Measurements from ENCODE around the gene AGBL4.

Gene AGBL4

DNA sequence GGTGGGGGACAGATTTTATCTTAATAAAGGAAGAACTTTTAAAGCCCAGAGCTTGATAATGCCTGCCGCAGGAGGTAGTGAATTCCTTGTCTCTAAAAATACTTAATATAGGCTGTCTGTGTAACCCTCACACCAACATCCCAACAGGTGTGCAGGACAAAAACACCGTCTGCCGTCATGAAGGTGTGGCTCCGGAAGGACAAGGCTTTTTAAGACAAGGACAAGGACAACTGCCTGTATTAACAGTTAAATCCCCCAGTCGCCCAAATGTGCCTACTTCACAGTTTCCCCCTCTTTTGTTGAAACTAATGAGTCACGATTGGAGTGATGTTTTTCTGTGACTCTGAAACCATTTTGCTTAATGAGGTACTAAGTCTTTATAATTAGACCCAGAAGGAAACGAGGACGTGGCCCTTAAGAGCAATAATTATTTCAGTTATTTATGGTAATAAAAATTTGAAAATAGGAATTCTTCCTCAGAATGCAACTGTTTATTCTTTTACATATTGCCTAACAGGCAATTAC lies 1524.5 kb downstream of the AGBL4 start:
- no peak for TF ChIP-seq SNAI2 (CRISPR knock-in tag; IDR thresholded peaks at IDR 0.05)
- TF ChIP-seq, protein P1, sequence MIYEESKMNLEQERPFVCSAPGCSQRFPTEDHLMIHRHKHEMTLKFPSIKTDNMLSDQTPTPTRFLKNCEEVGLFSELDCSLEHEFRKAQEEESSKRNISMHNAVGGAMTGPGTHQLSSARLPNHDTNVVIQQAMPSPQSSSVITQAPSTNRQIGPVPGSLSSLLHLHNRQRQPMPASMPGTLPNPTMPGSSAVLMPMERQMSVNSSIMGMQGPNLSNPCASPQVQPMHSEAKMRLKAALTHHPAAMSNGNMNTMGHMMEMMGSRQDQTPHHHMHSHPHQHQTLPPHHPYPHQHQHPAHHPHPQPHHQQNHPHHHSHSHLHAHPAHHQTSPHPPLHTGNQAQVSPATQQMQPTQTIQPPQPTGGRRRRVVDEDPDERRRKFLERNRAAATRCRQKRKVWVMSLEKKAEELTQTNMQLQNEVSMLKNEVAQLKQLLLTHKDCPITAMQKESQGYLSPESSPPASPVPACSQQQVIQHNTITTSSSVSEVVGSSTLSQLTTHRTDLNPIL (CRISPR knock-in tag; IDR thresholded peaks at IDR 0.05; ENCODE audit: low read depth) = no peak
- TF ChIP-seq, protein P2, sequence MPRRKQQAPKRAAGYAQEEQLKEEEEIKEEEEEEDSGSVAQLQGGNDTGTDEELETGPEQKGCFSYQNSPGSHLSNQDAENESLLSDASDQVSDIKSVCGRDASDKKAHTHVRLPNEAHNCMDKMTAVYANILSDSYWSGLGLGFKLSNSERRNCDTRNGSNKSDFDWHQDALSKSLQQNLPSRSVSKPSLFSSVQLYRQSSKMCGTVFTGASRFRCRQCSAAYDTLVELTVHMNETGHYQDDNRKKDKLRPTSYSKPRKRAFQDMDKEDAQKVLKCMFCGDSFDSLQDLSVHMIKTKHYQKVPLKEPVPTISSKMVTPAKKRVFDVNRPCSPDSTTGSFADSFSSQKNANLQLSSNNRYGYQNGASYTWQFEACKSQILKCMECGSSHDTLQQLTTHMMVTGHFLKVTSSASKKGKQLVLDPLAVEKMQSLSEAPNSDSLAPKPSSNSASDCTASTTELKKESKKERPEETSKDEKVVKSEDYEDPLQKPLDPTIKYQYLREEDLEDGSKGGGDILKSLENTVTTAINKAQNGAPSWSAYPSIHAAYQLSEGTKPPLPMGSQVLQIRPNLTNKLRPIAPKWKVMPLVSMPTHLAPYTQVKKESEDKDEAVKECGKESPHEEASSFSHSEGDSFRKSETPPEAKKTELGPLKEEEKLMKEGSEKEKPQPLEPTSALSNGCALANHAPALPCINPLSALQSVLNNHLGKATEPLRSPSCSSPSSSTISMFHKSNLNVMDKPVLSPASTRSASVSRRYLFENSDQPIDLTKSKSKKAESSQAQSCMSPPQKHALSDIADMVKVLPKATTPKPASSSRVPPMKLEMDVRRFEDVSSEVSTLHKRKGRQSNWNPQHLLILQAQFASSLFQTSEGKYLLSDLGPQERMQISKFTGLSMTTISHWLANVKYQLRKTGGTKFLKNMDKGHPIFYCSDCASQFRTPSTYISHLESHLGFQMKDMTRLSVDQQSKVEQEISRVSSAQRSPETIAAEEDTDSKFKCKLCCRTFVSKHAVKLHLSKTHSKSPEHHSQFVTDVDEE (CRISPR knock-in tag; IDR thresholded peaks at IDR 0.05) = no peak
- TF ChIP-seq ESRRG (CRISPR knock-in tag; IDR thresholded peaks at IDR 0.05) = no peak
- no peak for TF ChIP-seq OSR1 (CRISPR knock-in tag; IDR thresholded peaks at IDR 0.05)
- TF ChIP-seq ZNF8 (CRISPR knock-in tag; IDR thresholded peaks at IDR 0.05) = no peak
- no peak for TF ChIP-seq GLIS3 (CRISPR knock-in tag; IDR thresholded peaks at IDR 0.05)
- no peak for TF ChIP-seq ZNF565 (CRISPR knock-in tag; conservative IDR thresholded peaks at IDR 0.05; ENCODE audit: low read depth)
- TF ChIP-seq RARB (CRISPR knock-in tag; IDR thresholded peaks at IDR 0.05) = no peak
- TF ChIP-seq, protein P3, sequence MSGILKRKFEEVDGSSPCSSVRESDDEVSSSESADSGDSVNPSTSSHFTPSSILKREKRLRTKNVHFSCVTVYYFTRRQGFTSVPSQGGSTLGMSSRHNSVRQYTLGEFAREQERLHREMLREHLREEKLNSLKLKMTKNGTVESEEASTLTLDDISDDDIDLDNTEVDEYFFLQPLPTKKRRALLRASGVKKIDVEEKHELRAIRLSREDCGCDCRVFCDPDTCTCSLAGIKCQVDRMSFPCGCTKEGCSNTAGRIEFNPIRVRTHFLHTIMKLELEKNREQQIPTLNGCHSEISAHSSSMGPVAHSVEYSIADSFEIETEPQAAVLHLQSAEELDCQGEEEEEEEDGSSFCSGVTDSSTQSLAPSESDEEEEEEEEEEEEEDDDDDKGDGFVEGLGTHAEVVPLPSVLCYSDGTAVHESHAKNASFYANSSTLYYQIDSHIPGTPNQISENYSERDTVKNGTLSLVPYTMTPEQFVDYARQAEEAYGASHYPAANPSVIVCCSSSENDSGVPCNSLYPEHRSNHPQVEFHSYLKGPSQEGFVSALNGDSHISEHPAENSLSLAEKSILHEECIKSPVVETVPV (CRISPR knock-in tag; IDR thresholded peaks at IDR 0.05) = no peak
- TF ChIP-seq, protein P4, sequence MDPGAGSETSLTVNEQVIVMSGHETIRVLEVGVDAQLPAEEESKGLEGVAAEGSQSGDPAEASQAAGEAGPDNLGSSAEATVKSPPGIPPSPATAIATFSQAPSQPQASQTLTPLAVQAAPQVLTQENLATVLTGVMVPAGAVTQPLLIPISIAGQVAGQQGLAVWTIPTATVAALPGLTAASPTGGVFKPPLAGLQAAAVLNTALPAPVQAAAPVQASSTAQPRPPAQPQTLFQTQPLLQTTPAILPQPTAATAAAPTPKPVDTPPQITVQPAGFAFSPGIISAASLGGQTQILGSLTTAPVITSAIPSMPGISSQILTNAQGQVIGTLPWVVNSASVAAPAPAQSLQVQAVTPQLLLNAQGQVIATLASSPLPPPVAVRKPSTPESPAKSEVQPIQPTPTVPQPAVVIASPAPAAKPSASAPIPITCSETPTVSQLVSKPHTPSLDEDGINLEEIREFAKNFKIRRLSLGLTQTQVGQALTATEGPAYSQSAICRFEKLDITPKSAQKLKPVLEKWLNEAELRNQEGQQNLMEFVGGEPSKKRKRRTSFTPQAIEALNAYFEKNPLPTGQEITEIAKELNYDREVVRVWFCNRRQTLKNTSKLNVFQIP (CRISPR knock-in tag; IDR thresholded peaks at IDR 0.05; ENCODE audit: borderline replicate concordance, low read depth) = no peak
- TF ChIP-seq ZFP30 (CRISPR knock-in tag; IDR thresholded peaks at IDR 0.05) = no peak
- TF ChIP-seq PPARA (CRISPR knock-in tag; IDR thresholded peaks at IDR 0.05; ENCODE audit: borderline replicate concordance) = no peak
- no peak for ATAC-seq

DNA sequence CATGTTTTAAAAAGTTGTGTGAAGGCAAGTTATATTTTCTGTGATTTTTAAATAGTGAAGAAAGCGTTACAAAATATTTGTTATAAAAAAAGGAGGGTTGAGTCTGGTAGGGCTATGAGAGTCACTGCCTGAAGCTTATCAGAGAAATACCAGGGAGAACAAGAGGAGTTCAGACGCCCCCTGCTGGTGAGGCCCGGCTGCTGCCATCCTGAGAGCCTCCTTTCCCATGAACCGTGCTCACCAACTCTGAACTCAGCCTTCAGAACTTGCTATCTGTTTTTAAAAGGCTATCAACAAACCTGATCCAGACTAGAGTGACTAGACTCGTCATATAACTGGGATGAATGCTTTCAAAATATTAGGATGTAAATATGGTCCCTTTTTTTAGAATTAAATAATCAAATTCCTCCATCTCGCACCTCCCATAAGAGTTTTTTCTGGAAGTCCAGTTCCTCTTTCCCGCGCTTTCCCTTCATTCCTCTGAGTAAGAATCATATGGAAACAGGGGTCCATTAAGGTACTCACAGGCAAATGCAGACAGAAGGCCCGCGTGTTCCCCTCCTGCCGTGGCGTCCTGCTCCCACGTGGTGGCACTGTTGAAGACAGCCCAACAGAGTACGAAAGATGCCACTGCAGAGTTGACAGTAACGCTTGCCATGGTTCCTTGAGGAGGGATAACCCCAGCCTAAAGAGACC lies 1525.5 kb downstream of the AGBL4 start:
- peak; percentile 96 for ATAC-seq
- TF ChIP-seq, protein P3 (CRISPR knock-in tag; IDR thresholded peaks at IDR 0.05) = no peak
- TF ChIP-seq, protein P5, sequence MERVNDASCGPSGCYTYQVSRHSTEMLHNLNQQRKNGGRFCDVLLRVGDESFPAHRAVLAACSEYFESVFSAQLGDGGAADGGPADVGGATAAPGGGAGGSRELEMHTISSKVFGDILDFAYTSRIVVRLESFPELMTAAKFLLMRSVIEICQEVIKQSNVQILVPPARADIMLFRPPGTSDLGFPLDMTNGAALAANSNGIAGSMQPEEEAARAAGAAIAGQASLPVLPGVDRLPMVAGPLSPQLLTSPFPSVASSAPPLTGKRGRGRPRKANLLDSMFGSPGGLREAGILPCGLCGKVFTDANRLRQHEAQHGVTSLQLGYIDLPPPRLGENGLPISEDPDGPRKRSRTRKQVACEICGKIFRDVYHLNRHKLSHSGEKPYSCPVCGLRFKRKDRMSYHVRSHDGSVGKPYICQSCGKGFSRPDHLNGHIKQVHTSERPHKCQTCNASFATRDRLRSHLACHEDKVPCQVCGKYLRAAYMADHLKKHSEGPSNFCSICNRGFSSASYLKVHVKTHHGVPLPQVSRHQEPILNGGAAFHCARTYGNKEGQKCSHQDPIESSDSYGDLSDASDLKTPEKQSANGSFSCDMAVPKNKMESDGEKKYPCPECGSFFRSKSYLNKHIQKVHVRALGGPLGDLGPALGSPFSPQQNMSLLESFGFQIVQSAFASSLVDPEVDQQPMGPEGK (CRISPR knock-in tag; IDR thresholded peaks at IDR 0.05; ENCODE audit: borderline replicate concordance) = no peak
- TF ChIP-seq ZC3H10 (CRISPR knock-in tag; IDR thresholded peaks at IDR 0.05) (no peak), TOX (CRISPR knock-in tag; IDR thresholded peaks at IDR 0.05; ENCODE audit: borderline replicate concordance) (no peak), ZNF565 (CRISPR knock-in tag; conservative IDR thresholded peaks at IDR 0.05; ENCODE audit: low read depth) (no peak), ISL1 (CRISPR knock-in tag; IDR thresholded peaks at IDR 0.05) (no peak), TCF4 (CRISPR knock-in tag; IDR thresholded peaks at IDR 0.05; ENCODE audit: borderline replicate concordance) (no peak), BACH2 (CRISPR knock-in tag; IDR thresholded peaks at IDR 0.05; ENCODE audit: borderline replicate concordance) (no peak), ESRRG (CRISPR knock-in tag; IDR thresholded peaks at IDR 0.05) (no peak), ZFP3 (CRISPR knock-in tag; IDR thresholded peaks at IDR 0.05) (no peak), ZFP30 (CRISPR knock-in tag; IDR thresholded peaks at IDR 0.05) (no peak), ZNF70 (CRISPR knock-in tag; IDR thresholded peaks at IDR 0.05) (no peak), CSDC2 (CRISPR knock-in tag; IDR thresholded peaks at IDR 0.05) (no peak), PPARA (CRISPR knock-in tag; IDR thresholded peaks at IDR 0.05; ENCODE audit: borderline replicate concordance) (no peak), ZNF8 (CRISPR knock-in tag; IDR thresholded peaks at IDR 0.05) (no peak), ARNTL (CRISPR knock-in tag; IDR thresholded peaks at IDR 0.05; ENCODE audit: borderline replicate concordance, low read depth) (no peak)
- TF ChIP-seq, protein P2 (CRISPR knock-in tag; IDR thresholded peaks at IDR 0.05) = no peak
- TF ChIP-seq, protein P4 (CRISPR knock-in tag; IDR thresholded peaks at IDR 0.05; ENCODE audit: borderline replicate concordance, low read depth) = no peak
